NCI-H748 (cell line): ENCODE data around the gene DELE1.
"Not testable (repeated sequence)": the region's sequence is repeated elsewhere in the genome, so short reads cannot be mapped to it uniquely, and the experiment has no call there.

Experiments
- DNase-seq: peaks from one replicate; lab custom pipeline; 2025; ENCODE audit not compliant: unreplicated experiment; lab: John Stamatoyannopoulos, UW

Gene DELE1

GRCh38 chr5:141922827-141923447 lies 734 bp upstream of the DELE1 start:
- DNase-seq, result not testable (repeated sequence)

- DNase-seq, result no peak
Observed at GRCh38 chr5:141926434-141926833, 2.8 kb downstream of the DELE1 start.

DNA sequence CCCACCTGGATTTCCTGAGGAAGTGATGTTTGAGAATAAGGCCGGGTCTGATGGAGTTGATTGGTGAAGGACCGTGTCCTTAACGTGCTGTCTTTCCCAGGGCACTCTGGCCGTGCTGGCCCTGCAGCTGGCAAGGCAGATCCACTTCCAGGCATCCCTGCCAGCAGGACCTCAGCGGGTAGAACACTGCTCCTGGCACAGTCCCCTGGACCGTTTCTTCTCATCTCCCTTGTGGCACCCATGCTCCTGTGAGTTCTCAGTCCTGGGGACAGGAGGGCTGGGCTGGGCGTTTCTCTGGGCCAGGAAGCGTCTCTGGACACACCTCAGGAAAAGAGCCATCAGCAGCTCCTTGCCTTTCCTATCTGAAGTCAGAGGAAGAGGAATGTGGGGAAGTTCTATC lies 4.4 kb downstream of the DELE1 start:
- DNase-seq, result no peak

DNA sequence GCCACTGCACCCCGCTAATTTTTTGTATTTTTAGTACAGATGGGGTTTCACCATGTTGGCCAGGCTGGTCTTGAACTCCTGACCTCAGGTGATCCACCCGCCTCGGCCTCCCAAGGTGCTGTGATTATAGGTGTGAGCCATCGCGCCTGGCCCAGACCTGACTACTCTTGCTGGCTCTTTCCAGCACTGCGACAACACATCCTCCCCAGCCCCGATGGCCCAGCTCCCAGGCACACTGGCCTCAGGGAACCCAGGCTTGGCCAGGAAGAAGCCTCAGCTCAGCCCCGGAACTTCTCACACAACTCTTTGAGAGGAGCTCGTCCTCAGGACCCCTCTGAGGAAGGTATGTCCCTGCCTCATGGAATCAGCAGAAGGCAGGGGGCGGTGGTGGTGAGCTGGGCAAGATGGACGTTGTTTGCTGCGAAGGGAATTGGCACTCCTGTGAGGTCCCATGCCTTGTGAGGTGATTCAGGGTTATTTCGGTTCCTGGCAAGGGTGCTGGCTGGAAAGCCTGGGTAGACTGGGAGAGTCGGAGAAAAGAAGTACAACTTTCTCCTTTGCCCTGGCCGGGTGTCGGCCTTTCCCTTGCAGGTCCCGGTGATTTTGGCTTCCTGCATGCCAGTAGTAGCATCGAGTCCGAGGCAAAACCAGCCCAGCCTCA lies 5.9 kb downstream of the DELE1 start:
- no peak for DNase-seq

DNA sequence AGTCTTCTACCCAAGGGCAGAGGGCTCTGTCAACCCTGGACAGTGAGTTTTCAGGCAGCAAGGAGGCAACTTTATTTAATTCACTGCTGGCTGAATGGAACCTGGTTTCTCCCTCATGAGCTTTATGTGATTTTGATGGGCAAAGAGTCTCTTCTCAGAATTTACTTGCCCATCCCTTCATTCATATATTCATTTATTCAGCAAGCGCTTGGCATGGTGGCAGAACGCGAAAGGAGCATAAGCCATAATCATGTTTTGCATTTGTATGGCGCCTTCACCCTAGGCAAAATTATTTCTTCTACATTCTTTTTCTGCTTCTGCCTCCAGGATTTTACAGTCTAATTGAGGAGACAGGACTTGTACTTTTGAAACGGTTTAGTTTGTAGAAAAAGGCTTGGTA lies 8.0 kb downstream of the DELE1 start:
- DNase-seq, result no peak

- DNase-seq, result no peak
Observed at GRCh38 chr5:141933151-141933550, 9.5 kb downstream of the DELE1 start.

GRCh38 chr5:141934099-141934844 lies 10.6 kb downstream of the DELE1 start:
- peak; percentile 85 for DNase-seq

GRCh38 chr5:141935538-141935937 lies 11.9 kb downstream of the DELE1 start:
- peak; percentile 21 for DNase-seq

DNA sequence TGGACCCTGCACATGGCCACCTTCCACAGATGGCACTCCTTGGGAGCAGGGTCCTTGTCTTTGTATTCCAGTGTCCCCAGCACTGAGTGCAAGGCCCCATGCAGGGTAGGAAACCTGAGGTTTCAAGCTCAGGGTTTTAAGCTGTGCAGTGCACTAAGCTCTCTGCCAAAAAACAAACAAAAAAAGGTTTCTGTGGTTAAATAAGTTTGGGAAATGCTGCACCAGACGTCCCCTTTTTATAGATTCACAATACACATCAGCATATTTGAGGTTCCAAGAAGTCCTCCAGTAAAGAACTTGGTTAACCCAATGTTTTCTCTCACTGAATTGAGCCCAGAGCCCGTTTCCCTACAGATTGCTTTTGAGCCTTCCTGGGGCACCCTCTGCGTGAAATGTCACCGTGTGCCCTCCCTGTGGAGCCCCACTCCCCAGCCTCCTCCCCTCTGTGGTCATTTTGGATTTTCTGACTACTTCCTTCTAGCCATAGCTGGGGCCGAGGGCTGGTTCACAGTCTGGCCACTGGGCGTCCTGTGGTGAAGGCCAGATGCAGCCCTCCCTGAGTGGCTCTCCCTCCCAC lies 17.1 kb downstream of the DELE1 start:
- no peak for DNase-seq

GRCh38 chr5:141941307-141941706 lies 17.6 kb downstream of the DELE1 start:
- DNase-seq, result no peak

- no peak for DNase-seq
Observed at GRCh38 chr5:141941779-141942178, 18.1 kb downstream of the DELE1 start.

GRCh38 chr5:141942185-141942857 lies 18.6 kb downstream of the DELE1 start:
- no peak for DNase-seq

GRCh38 chr5:141944076-141944475 lies 20.4 kb downstream of the DELE1 start:
- DNase-seq, result no peak

DNA sequence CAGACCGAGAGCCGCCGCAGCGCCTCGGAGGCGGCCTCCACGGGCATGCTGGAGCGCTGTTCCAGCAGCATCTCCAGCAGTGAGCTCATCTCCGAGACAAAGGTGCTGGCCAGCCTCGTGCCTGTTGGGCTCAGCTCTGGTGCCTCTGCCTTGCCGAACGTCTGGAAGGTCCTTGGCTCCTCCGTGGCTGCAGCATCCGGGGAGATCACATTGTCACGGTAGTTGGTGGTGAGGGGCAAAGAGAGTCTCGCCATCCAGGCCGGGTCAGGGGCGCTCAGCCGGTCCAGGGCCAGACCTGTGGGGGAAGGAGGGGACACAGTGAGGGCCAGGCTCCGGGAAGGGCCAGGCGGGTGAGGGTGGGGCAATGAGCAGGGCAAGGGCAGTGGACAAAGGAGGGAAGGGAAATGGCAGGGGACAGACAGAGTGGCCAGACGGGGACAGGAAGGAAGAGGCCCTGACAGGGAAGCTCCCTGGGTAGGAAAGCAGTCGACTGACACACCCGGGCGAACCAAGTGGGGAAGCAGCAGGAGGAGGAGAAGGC lies 21.9 kb downstream of the DELE1 start:
- DNase-seq, result no peak

DNA sequence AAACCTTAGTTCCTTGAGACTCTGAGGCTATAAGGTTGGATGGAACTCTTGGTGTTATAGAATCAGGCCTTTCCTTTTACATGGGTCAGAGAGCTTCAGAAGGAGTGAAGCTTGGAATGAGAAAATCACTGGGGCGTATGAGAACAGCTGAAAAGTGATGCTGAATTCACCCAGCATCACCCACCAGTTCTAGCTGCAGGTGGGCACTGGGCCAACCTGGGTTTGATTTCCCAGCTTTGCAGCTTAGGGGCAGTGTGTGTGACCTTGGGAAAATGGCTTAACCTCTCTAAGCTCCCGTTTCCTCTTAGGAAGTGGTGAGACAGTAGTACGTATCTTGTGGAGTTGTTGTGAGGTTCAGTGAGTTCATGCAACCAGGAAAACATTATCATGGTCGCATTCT lies 23.6 kb downstream of the DELE1 start:
- DNase-seq, result no peak

- no peak for DNase-seq
Observed at GRCh38 chr5:141948812-141949211, 25.1 kb downstream of the DELE1 start.

GRCh38 chr5:141949511-141949910 lies 25.8 kb downstream of the DELE1 start:
- DNase-seq, result no peak

DNA sequence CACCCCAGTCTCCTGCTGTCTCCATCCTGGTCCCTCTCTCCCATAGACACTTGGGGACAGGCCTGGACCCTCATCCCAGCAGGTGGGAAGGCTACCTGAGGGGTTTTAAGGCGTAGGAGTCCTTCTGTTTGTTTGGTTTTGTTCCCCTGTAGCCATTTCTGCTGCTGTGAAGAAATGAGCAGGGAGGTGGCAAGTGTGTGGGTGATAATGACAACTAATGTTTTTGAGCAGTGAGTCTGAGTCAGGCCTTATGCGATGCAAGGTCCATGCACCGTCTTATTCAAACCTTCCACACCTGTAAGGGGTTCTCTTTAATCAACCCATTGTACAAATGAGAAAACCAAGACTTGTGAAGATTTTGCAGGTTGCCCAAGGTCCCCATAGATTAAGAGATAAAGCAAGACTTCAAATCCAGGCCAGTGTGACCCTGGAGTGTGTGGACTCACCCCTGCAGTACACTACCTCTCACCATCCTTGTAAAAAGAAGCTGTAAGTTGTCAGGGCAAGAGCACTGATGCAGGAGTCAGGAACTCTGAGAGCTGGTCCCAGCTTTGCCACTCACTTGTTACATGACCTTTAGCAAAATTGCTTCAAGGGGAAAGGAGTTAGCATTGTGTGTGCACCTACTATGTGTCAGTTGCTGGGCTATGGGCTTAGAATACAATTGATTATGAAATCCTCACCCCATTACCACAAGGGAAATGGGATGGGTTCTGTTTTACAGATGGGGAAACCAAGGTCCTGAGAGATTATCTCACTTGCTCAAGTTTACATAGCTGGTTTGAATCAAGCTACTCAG lies 26.7 kb downstream of the DELE1 start:
- no peak for DNase-seq

GRCh38 chr5:141951332-141951781 lies 27.7 kb downstream of the DELE1 start:
- DNase-seq, result peak; percentile 28

GRCh38 chr5:141952020-141952419 lies 28.3 kb downstream of the DELE1 start:
- no peak for DNase-seq
